ENCODE data around the gene DOP1A. TPM values are rescaled to one million over a fixed set of nuclear protein-coding genes. Genes with fewer than 3 reads are reported as not detected.

Gene DOP1A
- total and polyA plus RNA-seq, 2 of the 4 experiments (the other 2 are of a cell fraction), result 6.0 to 32.4 TPM

DNA sequence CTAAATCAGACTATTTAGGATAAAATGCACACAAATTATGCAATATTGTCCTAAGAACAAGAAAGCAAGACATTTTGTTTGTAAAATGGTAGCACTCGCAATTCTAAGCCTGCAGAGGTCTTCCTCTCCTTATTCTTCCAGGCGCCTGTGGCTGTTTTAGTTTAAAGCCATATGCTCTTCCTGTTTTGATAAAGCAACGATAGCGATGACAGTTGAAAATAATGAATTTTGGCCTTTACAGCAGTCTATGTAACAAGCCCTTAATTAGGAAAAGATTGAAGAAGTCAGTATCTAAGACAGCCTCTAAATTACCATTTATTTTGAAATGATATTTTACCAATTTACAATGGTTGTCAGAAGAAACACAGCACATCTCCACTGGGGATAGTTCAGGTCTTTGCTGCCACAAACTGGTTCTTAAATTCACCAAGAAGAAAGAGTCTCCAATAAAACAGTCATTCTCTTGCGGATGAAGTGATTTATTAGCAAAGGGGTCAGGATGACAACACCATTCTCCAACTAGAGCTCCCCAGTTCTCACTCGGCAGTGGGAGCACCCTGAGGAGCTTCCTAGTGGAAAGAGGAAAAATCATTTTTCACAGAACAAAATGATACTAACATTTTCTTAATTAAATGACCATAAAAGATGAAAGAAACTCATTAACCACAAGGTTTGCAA lies 23.2 kb upstream of the DOP1A start:
- Histone ChIP-seq H2AK5ac (ENCODE audit: low read depth, low read length) (no peak overlapping the region), H2BK120ac (ENCODE audit: low read depth, low read length) (no peak overlapping the region), H3K14ac (replicated peaks; ENCODE audit: low read depth, low read length) (no peak overlapping the region), H3K36me3 (ENCODE audit: control insufficient read depth, insufficient read depth, low read length) (no peaks in the 10 kb centered on the region; the same call in 1 of the 2 replicates), H3K9me3 (ENCODE audit: control insufficient read depth, insufficient read depth, low read length) (no peaks in the 10 kb centered on the region), H3K79me1 (ENCODE audit: low read depth in 1 of 2, low read length in 2 of 2) (no peaks in the 10 kb centered on the region), H3K4ac (ENCODE audit: low read depth, low read length) (no peak overlapping the region), H2AFZ (replicated peaks; ENCODE audit: low read length, poor library complexity) (no peak overlapping the region), H2BK5ac (ENCODE audit: low read depth, low read length, poor library complexity, severe bottlenecking) (no peak overlapping the region), H4K5ac (ENCODE audit: low read depth, low read length) (no peak overlapping the region), H3K9me1 (ENCODE audit: insufficient read depth, low read length) (no peaks in the 10 kb centered on the region; the same call in 1 of the 2 replicates), H3K4me1 (ENCODE audit: control insufficient read depth, insufficient read depth, low read length) (no peaks in the 10 kb centered on the region), H3K27ac (ENCODE audit: insufficient read depth, low read length) (no peak overlapping the region), H2BK20ac (ENCODE audit: low read depth, low read length) (no peak overlapping the region), H2BK15ac (ENCODE audit: low read depth, low read length) (no peak overlapping the region), H3K4me2 (ENCODE audit: low read depth, low read length) (no peak overlapping the region), H3K9ac (ENCODE audit: low read depth, low read length) (no peak overlapping the region), H3K18ac (ENCODE audit: low read depth, low read length) (no peak overlapping the region), H3K56ac (ENCODE audit: extremely low read depth, insufficient read depth, low read length) (no peak overlapping the region), H2AK9ac (replicated peaks; ENCODE audit: low read depth, low read length, poor library complexity) (no peak overlapping the region), H3K27me3 (ENCODE audit: control insufficient read depth, insufficient read depth, low read length) (no peaks in the 10 kb centered on the region), H3K23ac (ENCODE audit: low read depth, low read length) (no peak overlapping the region), H3K4me3 (ENCODE audit: insufficient read depth, low read depth, low read length) (no peak overlapping the region), H4K20me1 (ENCODE audit: insufficient read depth, low read length) (no peaks in the 10 kb centered on the region), H4K91ac (ENCODE audit: insufficient read depth, low read depth, low read length) (no peak overlapping the region), H4K8ac (ENCODE audit: low read depth in 2 of 2, low read length in 2 of 2) (no peak overlapping the region)
- POLR2A ChIA-PET (ENCODE audit: unreplicated experiment), result no interaction called here
- DNase-seq (no peak), ATAC-seq (ENCODE audit: low read depth) (no peak)
- CTCF ChIA-PET, result interaction anchor here (1.2 kb wide), 1 partner anchor 10 kb away, joined by 5 read pairs; no protein-coding TSS in a partner anchor
- dilution Hi-C loops (cut with HindIII; ENCODE audit: low sequenced_read_pairs, unreplicated experiment) (no loop called here), in situ Hi-C loops (cut with MboI; ENCODE audit: low sequenced_read_pairs) (no loop called here), intact Hi-C loops (cut with micrococcal nuclease) (no loop called here)
- no CpG with 5 or more reads among the region's 6 CpGs for WGBS, 2 experiments (ENCODE audit: extremely low coverage in 2 of 2, insufficient read length in 1 of 2)
- TF ChIP-seq RAD21 (IDR thresholded peaks at IDR 0.05; ENCODE audit: low read length) (no peak), RCOR1 (IDR thresholded peaks at IDR 0.05; ENCODE audit: insufficient replicate concordance, low read length) (no peak), MXI1 (IDR thresholded peaks at IDR 0.05; ENCODE audit: borderline replicate concordance, low read depth, low read length) (no peak), CEBPB (IDR thresholded peaks at IDR 0.05; ENCODE audit: low read depth, low read length) (no peak), MAFK (IDR thresholded peaks at IDR 0.05; ENCODE audit: low read depth, low read length) (no peak), NFE2L2 (IDR thresholded peaks at IDR 0.05; ENCODE audit: low read depth, low read length) (no peak), MAZ (IDR thresholded peaks at IDR 0.05; ENCODE audit: borderline replicate concordance, low read depth, low read length) (no peak), CHD1 (IDR thresholded peaks at IDR 0.05; ENCODE audit: low read depth, low read length) (no peak), BHLHE40 (IDR thresholded peaks at IDR 0.05; ENCODE audit: low read depth, low read length) (no peak), CTCF (conservative IDR thresholded peaks at IDR 0.05; ENCODE audit: low read depth, low read length) (no peak), POLR2A (IDR thresholded peaks at IDR 0.05; ENCODE audit: low read depth, low read length) (no peak), SMC3 (IDR thresholded peaks at IDR 0.05; ENCODE audit: low read depth, low read length) (no peak)
- TF ChIP-seq, protein P1, sequence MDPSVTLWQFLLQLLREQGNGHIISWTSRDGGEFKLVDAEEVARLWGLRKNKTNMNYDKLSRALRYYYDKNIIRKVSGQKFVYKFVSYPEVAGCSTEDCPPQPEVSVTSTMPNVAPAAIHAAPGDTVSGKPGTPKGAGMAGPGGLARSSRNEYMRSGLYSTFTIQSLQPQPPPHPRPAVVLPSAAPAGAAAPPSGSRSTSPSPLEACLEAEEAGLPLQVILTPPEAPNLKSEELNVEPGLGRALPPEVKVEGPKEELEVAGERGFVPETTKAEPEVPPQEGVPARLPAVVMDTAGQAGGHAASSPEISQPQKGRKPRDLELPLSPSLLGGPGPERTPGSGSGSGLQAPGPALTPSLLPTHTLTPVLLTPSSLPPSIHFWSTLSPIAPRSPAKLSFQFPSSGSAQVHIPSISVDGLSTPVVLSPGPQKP (IDR thresholded peaks at IDR 0.05; ENCODE audit: borderline replicate concordance, low read depth, low read length), result no peak
- TF ChIP-seq, protein P2, sequence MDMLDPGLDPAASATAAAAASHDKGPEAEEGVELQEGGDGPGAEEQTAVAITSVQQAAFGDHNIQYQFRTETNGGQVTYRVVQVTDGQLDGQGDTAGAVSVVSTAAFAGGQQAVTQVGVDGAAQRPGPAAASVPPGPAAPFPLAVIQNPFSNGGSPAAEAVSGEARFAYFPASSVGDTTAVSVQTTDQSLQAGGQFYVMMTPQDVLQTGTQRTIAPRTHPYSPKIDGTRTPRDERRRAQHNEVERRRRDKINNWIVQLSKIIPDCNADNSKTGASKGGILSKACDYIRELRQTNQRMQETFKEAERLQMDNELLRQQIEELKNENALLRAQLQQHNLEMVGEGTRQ (IDR thresholded peaks at IDR 0.05; ENCODE audit: low read depth, low read length), result no peak
- BruUV-seq (replicated peaks), result no TSS peak

All from IMR-90 (cell line).